ENCODE results near the gene ZCWPW1. TPM values are rescaled to one million over a fixed set of nuclear protein-coding genes. Genes with fewer than 3 reads are reported as not detected.

The ZCWPW1 gene
- total and polyA plus RNA-seq, 2 of the 13 experiments (the other 11 are each of a cell fraction or from before 2014, with no cell fraction given) = 2.4 to 2.5 TPM

- TF ChIP-seq MED13 (CRISPR knock-in tag; IDR thresholded peaks at IDR 0.05) = no peak
These were observed 36.8 kb upstream of the ZCWPW1 start (continued) for GRCh38 chr7:100465299-100465698.

DNA sequence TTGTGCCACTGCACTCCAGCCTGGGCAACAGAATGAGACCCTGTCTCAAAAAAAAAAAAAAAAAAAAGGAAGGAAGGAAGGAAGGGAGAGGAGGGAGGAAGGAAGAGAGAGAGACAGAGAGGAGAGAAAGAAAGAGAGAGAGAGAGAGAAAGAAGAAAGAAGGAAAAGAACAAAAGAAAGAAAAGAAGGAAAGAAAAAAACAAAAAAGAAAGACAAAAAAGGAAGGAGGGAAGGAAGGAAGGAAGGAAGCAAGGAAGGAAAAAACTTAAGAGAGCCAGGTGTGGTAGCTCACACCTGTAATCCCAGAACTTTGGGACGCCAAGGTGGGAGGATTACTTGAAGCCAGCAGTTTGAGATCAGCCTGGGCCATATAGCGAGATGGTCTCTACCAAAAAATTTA, 36.3 kb upstream of the ZCWPW1 start:
- Histone ChIP-seq H2AFZ (ENCODE audit: low read length) (no peak overlapping the region), H3K79me2 (ENCODE audit: insufficient read depth, low read length) (no peaks in the 10 kb centered on the region), H3K27me3 (ENCODE audit: control insufficient read depth in 1 of 2, insufficient read depth in 2 of 2, low read length in 2 of 2) (peaks cover 0 to 2% of the 10 kb centered on the region in 2 experiments; a peak in 1 of 5 replicates), H3K27ac (ENCODE audit: extremely low read length, insufficient read depth, low read length) (no peak overlapping the region), H3K4me3 (replicated peaks in 1 of 3; ENCODE audit: insufficient read depth in 1 of 3, low read depth in 2 of 3, low read length in 3 of 3) (no peak overlapping the region), H3K4me2 (ENCODE audit: low read depth, low read length) (no peak overlapping the region), H3K36me3 (replicated peaks in 1 of 2; ENCODE audit: control insufficient read depth in 1 of 2, insufficient read depth in 2 of 2, low read length in 2 of 2) (no peaks in the 10 kb centered on the region), H4K20me1 (ENCODE audit: insufficient read depth, low read length) (no peaks in the 10 kb centered on the region), H3K9me3 (ENCODE audit: low read length) (no peaks in the 10 kb centered on the region), H3K9ac (ENCODE audit: insufficient read depth, low read depth, low read length) (no peak overlapping the region), H3K4me1 (ENCODE audit: insufficient read depth, low read length) (peaks cover 22% of the 10 kb centered on the region)
- POLR2A ChIA-PET = interaction anchor here (1.1 to 1.6 kb wide), 2 partner anchors 36 to 122 kb away, joined by 3 to 8 read pairs; partner anchors contain the start of genes FBXO24 and ZCWPW1
- ATAC-seq (no peak), DNase-seq (ENCODE audit: low spot score) (no peak), FAIRE-seq (no peak)
- CTCF ChIA-PET (ENCODE audit: low intra/inter-chr PET ratio, low total read pairs) = interaction anchor here (0.9 to 2.1 kb wide), 2 partner anchors 18 to 95 kb away, joined by 3 to 8 read pairs; partner anchors contain the start of gene NYAP1
- in situ Hi-C loops (cut with HindIII; ENCODE audit: extremely low pct_ligation_motif_present, low pct_unique_long_range_greater_than_20kb) (loop anchor here (10.0 kb wide), 1 partner anchor 230 kb away; the partner anchor contains the start of gene GIGYF1), intact Hi-C loops (cut with micrococcal nuclease; ENCODE audit: unreplicated experiment) (loop anchor here (5.0 kb wide), 1 partner anchor 98 kb away; no protein-coding TSS in a partner anchor)
- no TSS peak for BruUV-seq (replicated peaks)
- WGBS (ENCODE audit: low lambda C conversion rate) = 59% methylated on average over 2 of the region's 2 CpGs
- TF ChIP-seq ATF7-NPFF (CRISPR knock-in tag; IDR thresholded peaks at IDR 0.05; ENCODE audit: low read depth) (no peak), ZFP90 (CRISPR knock-in tag; IDR thresholded peaks at IDR 0.05; ENCODE audit: borderline replicate concordance) (no peak), GATAD1 (CRISPR knock-in tag; IDR thresholded peaks at IDR 0.05) (no peak), ATF4 (CRISPR knock-in tag; IDR thresholded peaks at IDR 0.05) (no peak), CBX1 (IDR thresholded peaks at IDR 0.05; ENCODE audit: low read depth) (no peak), ARHGAP35 (CRISPR knock-in tag; IDR thresholded peaks at IDR 0.05; ENCODE audit: borderline replicate concordance) (no peak), NONO (IDR thresholded peaks at IDR 0.05) (no peak), NONO (CRISPR knock-in tag; conservative IDR thresholded peaks at IDR 0.05) (no peak), ZNF333 (CRISPR knock-in tag; IDR thresholded peaks at IDR 0.05; ENCODE audit: borderline replicate concordance) (no peak), ZNF234 (CRISPR knock-in tag; conservative IDR thresholded peaks at IDR 0.05) (no peak)

All from HepG2 (cell line).